ENCODE measurements around the gene LCE1F. TPM values are rescaled to one million over a fixed set of nuclear protein-coding genes. Genes with fewer than 3 reads are reported as not detected.

Gene LCE1F
- not detected for total RNA-seq

- peaks cover 4% of the 10 kb centered on the region for H3K9me3 Mint-ChIP-seq (ENCODE audit: insufficient read depth)
- peaks cover 2% of the 10 kb centered on the region for H3K27me3 Mint-ChIP-seq (ENCODE audit: low read depth)
- POLR2A ChIA-PET = no interaction called here
- ATAC-seq (no peak), DNase-seq (no peak)
- H3K4me3 Mint-ChIP-seq = no peak within 1 kb of the TSS
- H3K4me1 Mint-ChIP-seq (ENCODE audit: low read depth) = no peaks in the 10 kb centered on the region
- H3K27ac Mint-ChIP-seq = no peak within 1 kb of the TSS
- no peaks in the 10 kb centered on the region for H3K36me3 Mint-ChIP-seq (ENCODE audit: low read depth)
- CTCF ChIA-PET = no interaction called here
Observed at GRCh38 chr1:152774875-152775274, at the start of gene LCE1F. TSS of gene LCE1F (plus strand) at chr1:152775140. CDS start at chr1:152776372, 1,232 bp downstream.

GRCh38 chr1:152725261-152725660 is 49.7 kb upstream of the LCE1F start:
- H3K4me3 Mint-ChIP-seq = no peak overlapping the region
- H3K4me1 Mint-ChIP-seq (ENCODE audit: low read depth) = no peaks in the 10 kb centered on the region
- ChIA-PET POLR2A (no interaction called here), CTCF (no interaction called here)
- H3K27ac Mint-ChIP-seq = no peak overlapping the region
- ATAC-seq (no peak), DNase-seq (no peak)
- H3K9me3 Mint-ChIP-seq (ENCODE audit: insufficient read depth) = no peaks in the 10 kb centered on the region
- no peaks in the 10 kb centered on the region for H3K36me3 Mint-ChIP-seq (ENCODE audit: low read depth)
- H3K27me3 Mint-ChIP-seq (ENCODE audit: low read depth) = peaks cover 2% of the 10 kb centered on the region

- no peaks in the 10 kb centered on the region for H3K4me1 Mint-ChIP-seq (ENCODE audit: low read depth)
- H3K36me3 Mint-ChIP-seq (ENCODE audit: low read depth) = no peaks in the 10 kb centered on the region
- H3K4me3 Mint-ChIP-seq = no peak overlapping the region
- DNase-seq = no peak
- POLR2A ChIA-PET = no interaction called here
- H3K27me3 Mint-ChIP-seq (ENCODE audit: low read depth) = peaks cover 5% of the 10 kb centered on the region
- H3K27ac Mint-ChIP-seq = no peak overlapping the region
- no peaks in the 10 kb centered on the region for H3K9me3 Mint-ChIP-seq (ENCODE audit: insufficient read depth)
- no peak for ATAC-seq
- CTCF ChIA-PET = no interaction called here
Observed at GRCh38 chr1:152728986-152729385, 46.0 kb upstream of the LCE1F start.

GRCh38 chr1:152735648-152736047 is 39.3 kb upstream of the LCE1F start:
- Mint-ChIP-seq H3K4me3 (no peak overlapping the region), H3K27ac (no peak overlapping the region), H3K9me3 (ENCODE audit: insufficient read depth) (no peaks in the 10 kb centered on the region), H3K4me1 (ENCODE audit: low read depth) (no peaks in the 10 kb centered on the region), H3K27me3 (ENCODE audit: low read depth) (peaks cover 6% of the 10 kb centered on the region), H3K36me3 (ENCODE audit: low read depth) (no peaks in the 10 kb centered on the region)
- CTCF ChIA-PET = no interaction called here
- POLR2A ChIA-PET = interaction anchor here (0.6 kb wide), 1 partner anchor 625 kb away, joined by 3 read pairs; no protein-coding TSS in a partner anchor
- ATAC-seq (no peak), DNase-seq (no peak)

GRCh38 chr1:152737997-152738396 is 36.9 kb upstream of the LCE1F start:
- DNase-seq (no peak), ATAC-seq (no peak)
- Mint-ChIP-seq H3K27me3 (ENCODE audit: low read depth) (peaks cover 16% of the 10 kb centered on the region), H3K9me3 (ENCODE audit: insufficient read depth) (no peaks in the 10 kb centered on the region), H3K4me3 (no peak overlapping the region), H3K27ac (no peak overlapping the region), H3K36me3 (ENCODE audit: low read depth) (no peaks in the 10 kb centered on the region), H3K4me1 (ENCODE audit: low read depth) (no peaks in the 10 kb centered on the region)
- ChIA-PET CTCF (no interaction called here), POLR2A (no interaction called here)

GRCh38 chr1:152739841-152740240 is 35.1 kb upstream of the LCE1F start:
- H3K4me3 Mint-ChIP-seq = no peak overlapping the region
- H3K27me3 Mint-ChIP-seq (ENCODE audit: low read depth) = peaks cover 13% of the 10 kb centered on the region
- CTCF ChIA-PET = no interaction called here
- ATAC-seq (no peak), DNase-seq (no peak)
- H3K27ac Mint-ChIP-seq = no peak overlapping the region
- no peaks in the 10 kb centered on the region for H3K4me1 Mint-ChIP-seq (ENCODE audit: low read depth)
- POLR2A ChIA-PET = no interaction called here
- no peaks in the 10 kb centered on the region for H3K9me3 Mint-ChIP-seq (ENCODE audit: insufficient read depth)
- no peaks in the 10 kb centered on the region for H3K36me3 Mint-ChIP-seq (ENCODE audit: low read depth)

GRCh38 chr1:152741656-152742055 is 33.3 kb upstream of the LCE1F start:
- Mint-ChIP-seq H3K9me3 (ENCODE audit: insufficient read depth) (no peaks in the 10 kb centered on the region), H3K4me1 (ENCODE audit: low read depth) (no peaks in the 10 kb centered on the region), H3K27ac (no peak overlapping the region), H3K4me3 (no peak overlapping the region), H3K27me3 (ENCODE audit: low read depth) (peaks cover 13% of the 10 kb centered on the region), H3K36me3 (ENCODE audit: low read depth) (no peaks in the 10 kb centered on the region)
- ATAC-seq (no peak), DNase-seq (no peak)
- ChIA-PET CTCF (no interaction called here), POLR2A (no interaction called here)

- ATAC-seq = no peak
- DNase-seq = no peak
- Mint-ChIP-seq H3K4me3 (no peak overlapping the region), H3K4me1 (ENCODE audit: low read depth) (no peaks in the 10 kb centered on the region), H3K36me3 (ENCODE audit: low read depth) (no peaks in the 10 kb centered on the region), H3K27me3 (ENCODE audit: low read depth) (peaks cover 14% of the 10 kb centered on the region), H3K27ac (no peak overlapping the region), H3K9me3 (ENCODE audit: insufficient read depth) (no peaks in the 10 kb centered on the region)
- ChIA-PET POLR2A (no interaction called here), CTCF (no interaction called here)
Observed at GRCh38 chr1:152743371-152744145, 31.4 kb upstream of the LCE1F start.

GRCh38 chr1:152745289-152745704 is 29.6 kb upstream of the LCE1F start:
- DNase-seq (no peak), ATAC-seq (no peak)
- Mint-ChIP-seq H3K4me1 (ENCODE audit: low read depth) (no peaks in the 10 kb centered on the region), H3K9me3 (ENCODE audit: insufficient read depth) (no peaks in the 10 kb centered on the region), H3K36me3 (ENCODE audit: low read depth) (no peaks in the 10 kb centered on the region), H3K27ac (no peak overlapping the region), H3K4me3 (no peak overlapping the region), H3K27me3 (ENCODE audit: low read depth) (peaks cover 18% of the 10 kb centered on the region)
- CTCF ChIA-PET = interaction anchor here (1.0 kb wide), 1 partner anchor 287 kb away, joined by 3 read pairs; no protein-coding TSS in a partner anchor
- POLR2A ChIA-PET = no interaction called here

GRCh38 chr1:152745765-152746444 is 29.0 kb upstream of the LCE1F start:
- Mint-ChIP-seq H3K4me3 (no peak overlapping the region), H3K36me3 (ENCODE audit: low read depth) (no peaks in the 10 kb centered on the region), H3K27ac (no peak overlapping the region), H3K27me3 (ENCODE audit: low read depth) (peaks cover 19% of the 10 kb centered on the region), H3K9me3 (ENCODE audit: insufficient read depth) (no peaks in the 10 kb centered on the region), H3K4me1 (ENCODE audit: low read depth) (no peaks in the 10 kb centered on the region)
- DNase-seq = no peak
- ChIA-PET POLR2A (no interaction called here), CTCF (interaction anchor here (1.0 kb wide), 1 partner anchor 287 kb away, joined by 3 read pairs; no protein-coding TSS in a partner anchor)
- ATAC-seq = no peak

- Mint-ChIP-seq H3K36me3 (ENCODE audit: low read depth) (no peaks in the 10 kb centered on the region), H3K27ac (no peak overlapping the region), H3K4me3 (no peak overlapping the region), H3K4me1 (ENCODE audit: low read depth) (no peaks in the 10 kb centered on the region), H3K27me3 (ENCODE audit: low read depth) (peaks cover 14% of the 10 kb centered on the region), H3K9me3 (ENCODE audit: insufficient read depth) (no peaks in the 10 kb centered on the region)
- DNase-seq (no peak), ATAC-seq (no peak)
- POLR2A ChIA-PET = no interaction called here
- CTCF ChIA-PET = no interaction called here
Observed at GRCh38 chr1:152747831-152748230, 27.1 kb upstream of the LCE1F start.

- Mint-ChIP-seq H3K9me3 (ENCODE audit: insufficient read depth) (no peaks in the 10 kb centered on the region), H3K4me3 (no peak overlapping the region), H3K27me3 (ENCODE audit: low read depth) (peaks cover 15% of the 10 kb centered on the region), H3K4me1 (ENCODE audit: low read depth) (no peaks in the 10 kb centered on the region), H3K27ac (no peak overlapping the region), H3K36me3 (ENCODE audit: low read depth) (no peaks in the 10 kb centered on the region)
- CTCF ChIA-PET = interaction anchor here (1.4 kb wide), 1 partner anchor 20 kb away, joined by 3 read pairs; no protein-coding TSS in a partner anchor
- DNase-seq (no peak), ATAC-seq (no peak)
- POLR2A ChIA-PET = no interaction called here
Observed at GRCh38 chr1:152752225-152752624, 22.7 kb upstream of the LCE1F start.

Data from activated CD8-positive, alpha-beta T cell treated with anti-CD3 and anti-CD28 coated beads, Interleukin-2, amount 10 ng/mL, durations not matched to agents 7 days and 5 days (primary cell).